Neuron (in vitro differentiated cells): ENCODE data around the gene DPP10.
A peak's percentile ranks its signal among the peaks of the same experiment; 100 is the strongest.

Experiments used
- H2AFZ ChIP-seq: one replicate; pipeline ENCODE4 v1.6.1; 2013; ENCODE audit warnings: low read depth, mild to moderate bottlenecking, inconsistent platforms, low read length, moderate library complexity
- H3K27me3 ChIP-seq: one replicate; pipeline ENCODE4 v1.6.1; 2013; ENCODE audit warnings: low read length; ENCODE audit not compliant: insufficient read depth
- H3K36me3 ChIP-seq: one replicate; pipeline ENCODE4 v1.6.1; 2013; ENCODE audit warnings: low read length; ENCODE audit not compliant: insufficient read depth
- H3K4me1 ChIP-seq: one replicate; pipeline ENCODE4 v1.6.1; 2013; ENCODE audit warnings: low read length; ENCODE audit not compliant: insufficient read depth
- H3K4me3 ChIP-seq: 2 replicates; pipeline ENCODE4 v1.5.1; 2013; ENCODE audit warnings: mild to moderate bottlenecking, low read length, moderate library complexity
- H3K9me3 ChIP-seq: one replicate; pipeline ENCODE4 v1.6.1; 2013; ENCODE audit warnings: low read length

The DPP10 gene

DNA sequence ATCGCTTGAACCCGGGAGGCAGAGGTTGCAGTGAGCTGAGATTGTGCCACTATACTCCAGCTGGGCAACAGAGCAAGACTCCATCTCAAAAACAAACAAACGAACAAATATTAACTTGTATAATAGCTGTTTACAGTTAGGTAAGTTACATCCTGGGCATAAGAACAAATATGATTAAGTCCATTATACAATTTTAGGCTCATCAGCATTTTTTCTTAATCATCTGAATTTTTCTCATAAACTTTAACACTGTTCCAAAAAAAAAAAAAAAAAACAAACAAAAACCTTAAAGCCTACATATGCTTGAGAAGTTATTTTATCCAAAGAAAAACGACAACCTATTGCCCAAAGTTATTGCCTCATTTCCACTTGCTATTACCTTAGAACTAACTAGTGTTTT is 1042.5 kb downstream of the DPP10 start:
- no peak overlapping the region for H2AFZ ChIP-seq
- no peaks in the 10 kb centered on the region for H3K27me3 ChIP-seq
- H3K4me1 ChIP-seq, result no peaks in the 10 kb centered on the region
- no peak overlapping the region for H3K4me3 ChIP-seq
- no peaks in the 10 kb centered on the region for H3K9me3 ChIP-seq
- no peaks in the 10 kb centered on the region for H3K36me3 ChIP-seq

DNA sequence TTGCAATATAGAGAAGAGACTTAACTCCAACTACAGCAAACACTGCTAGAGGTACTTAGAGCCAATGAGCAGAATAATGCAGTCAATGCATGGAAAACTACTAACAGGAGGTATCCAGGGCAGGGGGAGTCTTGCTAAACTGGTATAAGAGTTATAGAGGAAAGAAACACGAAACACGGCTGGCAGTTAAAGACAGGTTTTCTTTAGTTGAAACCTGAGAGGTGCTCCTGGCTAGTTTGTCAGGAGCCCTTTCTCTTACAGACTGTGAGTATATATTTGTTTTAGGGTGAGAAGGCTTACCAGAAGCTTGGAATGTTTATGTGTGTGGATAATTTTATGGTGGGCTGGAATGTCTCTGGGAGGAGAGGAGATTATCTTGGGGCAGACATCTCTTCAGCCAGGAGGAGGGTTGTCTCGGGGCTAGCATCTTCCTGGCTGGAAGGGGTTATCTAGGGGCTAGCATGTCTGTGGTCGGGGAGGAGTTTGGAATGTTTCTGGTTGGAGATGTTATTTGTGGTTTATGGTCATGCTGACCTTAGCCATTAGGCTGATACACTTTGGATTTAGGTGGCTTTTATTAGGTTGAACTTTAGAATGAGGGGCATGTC is 1048.8 kb downstream of the DPP10 start:
- Histone ChIP-seq H2AFZ (no peak overlapping the region), H3K36me3 (no peaks in the 10 kb centered on the region), H3K4me1 (no peaks in the 10 kb centered on the region), H3K4me3 (no peak overlapping the region), H3K27me3 (no peaks in the 10 kb centered on the region), H3K9me3 (no peaks in the 10 kb centered on the region)

DNA sequence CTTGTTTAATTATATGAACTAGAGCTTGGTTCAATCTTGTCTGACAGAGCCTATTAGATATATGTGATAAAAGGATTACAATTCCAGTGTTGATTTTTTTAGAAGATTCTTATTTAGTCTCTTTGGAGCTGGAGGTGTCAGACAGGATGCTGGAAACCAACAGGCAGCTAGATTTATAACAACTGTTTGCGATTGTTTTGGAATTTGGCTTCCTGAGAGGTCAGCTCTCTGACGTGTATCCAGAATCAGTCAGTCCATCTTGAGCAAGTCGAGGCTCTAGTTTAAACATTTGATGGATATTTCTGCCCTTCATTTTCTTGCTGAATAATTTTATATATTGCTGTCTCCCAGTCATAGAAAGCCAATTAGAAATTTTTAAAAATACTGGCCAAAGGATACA is 1062.9 kb downstream of the DPP10 start:
- H3K4me3 ChIP-seq, result no peak overlapping the region
- no peaks in the 10 kb centered on the region for H3K9me3 ChIP-seq
- H3K4me1 ChIP-seq, result no peaks in the 10 kb centered on the region
- no peak overlapping the region for H2AFZ ChIP-seq
- no peaks in the 10 kb centered on the region for H3K36me3 ChIP-seq
- H3K27me3 ChIP-seq, result no peaks in the 10 kb centered on the region

DNA sequence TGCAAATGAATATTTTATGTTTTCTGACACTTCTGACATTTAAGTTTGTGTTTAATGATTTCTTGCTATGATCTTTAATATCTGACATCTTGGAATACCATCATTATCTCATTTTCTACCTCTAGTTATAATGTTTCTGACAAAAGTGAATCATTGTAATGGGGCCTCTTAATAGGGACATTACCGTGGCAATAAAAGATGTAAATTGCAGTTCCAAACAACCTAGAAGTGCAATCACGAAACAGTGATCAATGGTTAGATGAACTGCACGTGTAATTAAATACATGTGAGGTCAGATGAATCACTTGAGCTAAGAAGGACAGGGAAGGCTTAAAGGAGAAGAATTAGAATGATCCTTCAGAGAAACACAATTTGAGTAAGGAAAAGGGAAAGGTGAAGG is 1078.3 kb downstream of the DPP10 start:
- Histone ChIP-seq H3K9me3 (no peaks in the 10 kb centered on the region), H3K4me1 (no peaks in the 10 kb centered on the region), H3K27me3 (no peaks in the 10 kb centered on the region), H3K36me3 (no peaks in the 10 kb centered on the region), H2AFZ (no peak overlapping the region), H3K4me3 (no peak overlapping the region)

DNA sequence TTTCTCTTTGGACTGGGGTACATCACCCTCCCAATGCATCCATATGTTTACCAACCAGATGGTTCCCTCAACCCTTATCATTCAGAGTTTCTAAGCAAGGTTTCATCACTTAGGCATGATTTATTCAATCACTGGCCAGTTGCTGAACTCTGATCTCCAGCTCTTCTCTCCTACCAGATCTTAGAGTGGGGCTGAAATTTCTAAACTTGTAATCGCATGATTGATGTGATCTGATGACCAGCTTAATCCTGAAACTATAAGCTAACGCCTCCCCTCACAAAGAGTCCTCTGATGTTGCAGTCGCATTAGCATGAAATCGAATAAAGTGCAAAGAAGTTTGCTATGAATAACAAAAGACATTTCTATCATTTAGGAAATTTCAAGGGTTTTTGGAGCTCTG is 1082.0 kb downstream of the DPP10 start:
- Histone ChIP-seq H3K4me1 (no peaks in the 10 kb centered on the region), H3K4me3 (no peak overlapping the region), H3K9me3 (no peaks in the 10 kb centered on the region), H2AFZ (no peak overlapping the region), H3K27me3 (no peaks in the 10 kb centered on the region), H3K36me3 (no peaks in the 10 kb centered on the region)

DNA sequence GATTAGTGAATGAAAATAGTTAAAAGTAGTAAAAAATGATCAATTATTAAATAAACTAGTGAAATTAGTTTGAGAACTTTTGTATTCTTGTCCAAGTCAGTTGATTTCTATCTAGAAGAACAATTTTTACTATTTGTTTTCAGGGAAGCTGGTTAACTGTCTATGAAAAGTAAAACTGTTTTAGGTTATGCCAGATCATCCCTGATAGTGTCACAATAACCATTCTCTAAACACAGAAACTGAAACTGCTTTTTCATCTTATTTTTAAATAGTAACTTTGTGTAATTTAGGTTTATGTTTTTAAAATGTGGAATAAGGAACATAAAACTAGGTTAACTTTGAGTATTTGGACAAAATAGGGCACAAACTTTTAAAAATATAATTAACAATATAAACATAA is 1087.2 kb downstream of the DPP10 start:
- no peak overlapping the region for H3K4me3 ChIP-seq
- no peak overlapping the region for H2AFZ ChIP-seq
- H3K4me1 ChIP-seq, result no peaks in the 10 kb centered on the region
- H3K9me3 ChIP-seq, result no peaks in the 10 kb centered on the region
- no peaks in the 10 kb centered on the region for H3K36me3 ChIP-seq
- no peaks in the 10 kb centered on the region for H3K27me3 ChIP-seq

DNA sequence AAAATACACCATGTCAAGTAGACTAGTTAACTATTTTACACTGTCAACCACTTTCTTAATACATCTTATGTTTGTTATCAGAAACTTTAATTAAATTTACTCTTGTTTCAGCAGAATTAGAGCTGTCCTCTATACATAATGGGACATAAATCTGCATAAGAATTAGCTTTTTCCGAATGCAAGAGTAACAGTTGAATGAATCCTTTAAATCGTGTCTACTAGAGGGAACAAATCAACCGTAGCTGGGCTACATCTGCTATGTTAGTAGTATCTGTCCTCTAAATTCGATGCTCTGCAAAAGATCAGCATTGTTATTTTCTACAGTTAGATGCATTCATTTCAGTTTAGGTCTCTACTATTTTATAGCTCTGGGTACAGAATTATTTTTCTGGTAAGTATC is 1090.6 kb downstream of the DPP10 start:
- Histone ChIP-seq H3K4me3 (no peak overlapping the region), H2AFZ (no peak overlapping the region), H3K36me3 (no peaks in the 10 kb centered on the region), H3K9me3 (no peaks in the 10 kb centered on the region), H3K4me1 (no peaks in the 10 kb centered on the region), H3K27me3 (no peaks in the 10 kb centered on the region)

DNA sequence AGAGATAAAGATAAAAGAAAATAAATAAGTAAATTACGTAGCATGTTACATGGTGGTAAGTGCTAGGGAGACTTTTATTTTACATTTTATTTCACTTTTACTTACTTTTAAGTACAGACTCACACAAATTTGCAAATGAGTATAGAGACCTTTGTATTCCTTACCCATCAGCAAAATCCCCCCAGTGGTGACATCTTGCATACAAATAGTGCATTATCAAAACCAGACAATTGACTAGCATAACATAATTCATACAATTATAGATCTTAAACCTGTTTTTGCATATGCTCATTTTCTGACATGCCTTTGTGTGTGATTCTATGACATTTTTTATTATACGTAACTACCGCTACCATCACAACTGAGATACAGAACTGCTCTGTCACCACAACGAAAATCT is 1099.4 kb downstream of the DPP10 start:
- H3K4me3 ChIP-seq, result no peak overlapping the region
- no peak overlapping the region for H2AFZ ChIP-seq
- H3K27me3 ChIP-seq, result no peaks in the 10 kb centered on the region
- no peaks in the 10 kb centered on the region for H3K36me3 ChIP-seq
- no peaks in the 10 kb centered on the region for H3K9me3 ChIP-seq
- H3K4me1 ChIP-seq, result peaks cover 23% of the 10 kb centered on the region

DNA sequence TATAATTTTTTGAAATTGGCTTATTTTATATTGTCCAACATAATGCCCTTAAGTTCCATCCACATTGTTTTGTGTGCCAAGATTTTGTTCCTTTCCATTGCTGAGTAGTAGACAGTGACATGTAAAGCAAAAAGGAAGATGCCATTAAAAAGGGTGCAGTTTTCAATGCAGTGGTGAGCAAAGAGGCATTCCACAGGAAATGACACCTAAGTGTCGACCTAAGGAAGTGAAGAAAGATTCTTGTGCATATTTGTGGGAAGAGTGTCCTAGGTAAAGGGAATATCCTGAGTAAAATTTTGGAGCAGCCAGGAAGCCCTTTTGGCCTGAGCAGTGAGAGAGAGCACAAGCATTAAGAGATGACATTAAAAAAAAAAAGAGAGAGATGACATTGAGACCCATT is 1099.9 kb downstream of the DPP10 start:
- Histone ChIP-seq H2AFZ (no peak overlapping the region), H3K36me3 (no peaks in the 10 kb centered on the region), H3K27me3 (no peaks in the 10 kb centered on the region), H3K4me3 (no peak overlapping the region), H3K4me1 (peaks cover 23% of the 10 kb centered on the region), H3K9me3 (no peaks in the 10 kb centered on the region)

DNA sequence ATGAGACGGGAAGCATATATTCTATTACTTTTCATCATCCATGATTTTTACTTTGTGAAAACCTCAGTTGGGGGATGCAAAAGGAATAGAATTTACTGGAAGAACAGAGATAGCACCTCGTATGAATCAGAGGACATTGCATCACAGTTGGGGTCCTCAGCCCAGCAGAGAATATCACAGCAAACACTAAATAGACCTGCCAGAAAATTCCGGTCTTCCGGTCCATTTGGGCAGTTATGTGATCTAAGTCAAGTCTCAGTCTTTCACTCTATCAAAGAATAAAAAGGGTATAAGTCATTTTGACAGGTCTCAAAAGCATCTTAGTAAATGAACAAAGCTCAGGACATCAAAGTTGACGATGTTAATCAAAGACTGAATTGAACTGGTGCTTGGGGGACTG is 1100.6 kb downstream of the DPP10 start:
- Histone ChIP-seq H3K36me3 (no peaks in the 10 kb centered on the region), H2AFZ (peak overlapping the region; percentile 67), H3K9me3 (no peaks in the 10 kb centered on the region), H3K4me3 (no peak overlapping the region), H3K27me3 (no peaks in the 10 kb centered on the region), H3K4me1 (peaks cover 23% of the 10 kb centered on the region)

DNA sequence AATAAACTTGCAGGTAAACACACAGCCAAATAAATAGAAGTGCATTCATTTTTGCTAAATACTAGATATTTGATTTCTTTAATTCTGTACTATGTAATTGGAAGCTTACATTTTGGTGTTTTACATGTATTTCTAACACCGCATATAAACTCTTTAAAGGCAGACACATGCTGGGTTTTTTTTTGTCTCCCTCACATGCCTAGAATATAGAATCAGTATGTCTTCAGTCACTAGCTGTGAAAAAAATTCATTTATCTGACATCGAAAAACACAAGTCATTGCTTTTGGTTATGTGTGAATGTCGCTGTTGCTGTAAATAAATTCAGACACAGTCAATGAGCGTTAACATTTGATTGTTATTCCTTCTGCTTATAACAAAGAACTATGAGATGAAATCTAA is 1101.0 kb downstream of the DPP10 start:
- Histone ChIP-seq H2AFZ (peak overlapping the region; percentile 67), H3K4me3 (no peak overlapping the region), H3K9me3 (no peaks in the 10 kb centered on the region), H3K4me1 (peaks cover 23% of the 10 kb centered on the region), H3K36me3 (no peaks in the 10 kb centered on the region), H3K27me3 (no peaks in the 10 kb centered on the region)

DNA sequence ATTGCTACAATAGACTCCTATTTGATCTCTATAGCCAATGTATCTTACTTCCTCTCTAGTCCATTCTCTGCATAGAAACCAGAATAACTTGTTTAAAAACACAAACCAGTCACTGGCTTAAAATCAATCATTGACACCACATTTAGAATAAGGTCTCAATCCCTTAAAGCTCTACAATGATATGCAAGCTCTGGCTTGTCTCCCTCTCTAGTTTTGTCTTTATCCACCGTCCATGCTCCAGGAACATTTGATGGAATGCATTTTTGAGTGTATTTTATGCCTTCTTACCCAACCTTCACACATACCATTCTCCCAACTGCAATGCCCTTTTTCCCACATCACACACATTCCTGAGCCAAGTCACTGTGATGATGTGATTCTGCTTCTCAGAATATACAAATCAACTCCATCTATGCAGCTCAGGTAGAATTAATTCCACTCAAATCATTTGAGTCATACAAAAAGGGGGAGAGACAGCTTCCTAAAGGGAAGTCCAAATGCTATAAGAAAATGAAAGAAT is 1107.2 kb downstream of the DPP10 start:
- H3K27me3 ChIP-seq, result no peaks in the 10 kb centered on the region
- no peaks in the 10 kb centered on the region for H3K9me3 ChIP-seq
- no peaks in the 10 kb centered on the region for H3K36me3 ChIP-seq
- no peaks in the 10 kb centered on the region for H3K4me1 ChIP-seq
- no peak overlapping the region for H3K4me3 ChIP-seq
- no peak overlapping the region for H2AFZ ChIP-seq

DNA sequence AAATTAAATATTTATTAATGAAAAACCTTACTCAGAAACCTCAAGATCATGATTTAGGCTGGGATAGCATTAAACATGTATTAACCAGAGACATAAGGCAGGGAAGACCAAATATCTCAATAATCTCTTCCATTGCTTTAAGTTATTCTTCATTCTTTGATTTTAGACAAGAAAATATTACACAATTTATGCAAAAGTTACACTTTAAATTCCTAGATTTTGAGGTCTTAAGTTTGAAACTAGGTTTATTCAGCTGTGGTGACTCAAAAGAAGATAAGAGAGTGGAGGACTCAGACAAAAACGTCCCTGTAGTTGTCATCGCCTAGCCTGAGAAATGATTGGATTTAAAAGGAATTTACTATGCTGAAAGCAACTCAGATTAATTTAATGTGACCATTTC is 1110.3 kb downstream of the DPP10 start:
- Histone ChIP-seq H3K4me1 (no peaks in the 10 kb centered on the region), H3K27me3 (no peaks in the 10 kb centered on the region), H3K4me3 (no peak overlapping the region), H3K9me3 (no peaks in the 10 kb centered on the region), H3K36me3 (no peaks in the 10 kb centered on the region), H2AFZ (no peak overlapping the region)

DNA sequence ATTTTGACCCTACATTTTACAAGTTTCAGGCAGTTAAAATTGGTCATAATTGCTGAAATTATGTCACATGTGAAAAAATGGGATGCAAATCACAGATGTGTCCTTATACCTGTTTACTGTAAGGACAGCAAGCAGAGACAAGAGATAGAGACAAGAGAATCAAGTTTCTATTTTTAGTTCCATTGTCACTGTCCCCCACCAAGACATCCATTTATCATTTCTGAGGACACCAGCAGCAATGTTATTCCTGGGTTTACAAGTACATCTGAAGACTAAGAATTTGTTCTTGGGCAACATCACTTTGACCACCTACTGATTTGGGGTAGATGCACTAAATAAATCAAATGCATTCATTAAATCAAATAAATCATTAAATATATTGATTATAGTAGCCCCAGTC is 1111.7 kb downstream of the DPP10 start:
- Histone ChIP-seq H2AFZ (no peak overlapping the region), H3K4me3 (no peak overlapping the region), H3K9me3 (no peaks in the 10 kb centered on the region), H3K27me3 (no peaks in the 10 kb centered on the region), H3K36me3 (no peaks in the 10 kb centered on the region), H3K4me1 (no peaks in the 10 kb centered on the region)
